Panc1 (cell line): ENCODE data around the gene YWHAG. TPM values are rescaled to one million over a fixed set of nuclear protein-coding genes. Genes with fewer than 3 reads are reported as not detected.
A peak's percentile ranks its signal among the peaks of the same experiment; 100 is the strongest.

ENCODE experiments used
- ATAC-seq: fragments of 200-7000 bp; cut with Tn5 transposase; 2 replicates; pipeline ENCODE4 v1.9.1; 2020; ENCODE audit warnings: mild to moderate bottlenecking, moderate library complexity
- BruUV-seq: library from RNA; stranded (reverse); fragments of 400-500 nt; replicated peaks from 2 replicates; lab custom pipeline; 2021; lab: Mats Ljungman, UMichigan
- CTCF ChIA-PET: fragments of 300-600 bp; sonication (Branson Sonifier 250); formaldehyde crosslinking; loops from one replicate; lab custom pipeline; 2022; ENCODE audit warnings: antibody characterized with exemption; lab: Charles Lee
- POLR2A ChIA-PET: fragments of 300-600 bp; sonication (Branson Sonifier 250); formaldehyde crosslinking; loops from one replicate; lab custom pipeline; 2022; ENCODE audit warnings: antibody characterized with exemption; lab: Charles Lee
- DNase-seq: peaks from one replicate; pipeline ENCODE4 v3.0.0-alpha.2; 2010; ENCODE audit warnings: low read depth, low spot score
- H3K27ac ChIP-seq: 2 replicates; pipeline ENCODE4 v1.5.1; 2011; ENCODE audit warnings: mild to moderate bottlenecking, low read length, inconsistent platforms
- H3K27me3 ChIP-seq: fragments of 200-500 bp; sonication (Bioruptor generic); 2 replicates; pipeline ENCODE4 v1.6.0; 2014; ENCODE audit warnings: low read length, inconsistent platforms; ENCODE audit not compliant: control insufficient read depth, insufficient read depth
- H3K36me3 ChIP-seq: fragments of 200-500 bp; sonication (Bioruptor generic); 2 replicates; pipeline ENCODE4 v1.5.1; 2014; ENCODE audit warnings: inconsistent platforms, mild to moderate bottlenecking, low read length, moderate library complexity; ENCODE audit not compliant: control insufficient read depth, insufficient read depth
- H3K4me1 ChIP-seq: 2 replicates; pipeline ENCODE4 v1.5.1; 2011; ENCODE audit warnings: inconsistent platforms, mild to moderate bottlenecking, low read length, moderate library complexity; ENCODE audit not compliant: control insufficient read depth, insufficient read depth
- H3K4me3 ChIP-seq, 2 experiments: 2 replicates each; pipeline ENCODE4 v1.5.1; 2011 to 2012; ENCODE audit warnings: low read depth in 2 of 2, low read length in 2 of 2, mild to moderate bottlenecking in 2 of 2, inconsistent platforms in 1 of 2, moderate library complexity in 1 of 2
- H3K9me3 ChIP-seq: fragments of 200-500 bp; sonication (Bioruptor generic); 2 replicates; pipeline ENCODE4 v1.5.1; 2014; ENCODE audit warnings: low read depth, mild to moderate bottlenecking, inconsistent platforms, low read length, moderate library complexity; ENCODE audit not compliant: control insufficient read depth, insufficient read depth
- POLR2AphosphoS5 ChIP-seq: IDR thresholded peaks from 2 replicates; pipeline ENCODE4 v1.6.1; 2012; ENCODE audit warnings: mild to moderate bottlenecking, low read depth, low read length, moderate library complexity
- SIN3A ChIP-seq: IDR thresholded peaks from 2 replicates; pipeline ENCODE4 v1.6.1; 2012; ENCODE audit warnings: low read depth, mild to moderate bottlenecking, low read length, moderate library complexity, borderline replicate concordance; ENCODE audit not compliant: insufficient read depth
- TCF7L2 ChIP-seq: IDR thresholded peaks from 2 replicates; pipeline ENCODE4 v1.6.1; 2011; ENCODE audit warnings: mild to moderate bottlenecking, low read depth, low read length, inconsistent platforms
- in situ Hi-C: cut with HindIII; loops from 2 replicates; pipeline ENCODE4 v1.10.0; 2016; ENCODE audit warnings: low sequenced_read_pairs, low pct_unique_long_range_greater_than_20kb
- intact Hi-C: fragments of 100-400 bp; cut with micrococcal nuclease; formaldehyde crosslinking; loops from one replicate; pipeline ENCODE4 v1.10.0; 2022; ENCODE audit not compliant: unreplicated experiment
- total RNA-seq: library from RNA; stranded (reverse); gene quantifications from one replicate; pipeline ENCODE4 v1.2.1, GENCODE V29; 2021; ENCODE audit not compliant: unreplicated experiment
- TF ChIP-seq, protein P1 (sequence below): fragments of 450-650 bp; IDR thresholded peaks from 2 replicates; pipeline ENCODE4 v1.5.1; 2017; ENCODE audit warnings: mild to moderate bottlenecking
- TF ChIP-seq, protein P2 (sequence below), 2 experiments: IDR thresholded peaks; 2 replicates each; pipeline ENCODE4 v1.6.1; 2011 to 2012; ENCODE audit warnings: low read depth in 2 of 2, control low read depth in 1 of 2, low read length in 1 of 2, mild to moderate bottlenecking in 1 of 2, moderate library complexity in 1 of 2; ENCODE audit not compliant: insufficient read depth in 1 of 2

The YWHAG gene
- total RNA-seq, 1 experiment from 2014 or later: 210 TPM

DNA sequence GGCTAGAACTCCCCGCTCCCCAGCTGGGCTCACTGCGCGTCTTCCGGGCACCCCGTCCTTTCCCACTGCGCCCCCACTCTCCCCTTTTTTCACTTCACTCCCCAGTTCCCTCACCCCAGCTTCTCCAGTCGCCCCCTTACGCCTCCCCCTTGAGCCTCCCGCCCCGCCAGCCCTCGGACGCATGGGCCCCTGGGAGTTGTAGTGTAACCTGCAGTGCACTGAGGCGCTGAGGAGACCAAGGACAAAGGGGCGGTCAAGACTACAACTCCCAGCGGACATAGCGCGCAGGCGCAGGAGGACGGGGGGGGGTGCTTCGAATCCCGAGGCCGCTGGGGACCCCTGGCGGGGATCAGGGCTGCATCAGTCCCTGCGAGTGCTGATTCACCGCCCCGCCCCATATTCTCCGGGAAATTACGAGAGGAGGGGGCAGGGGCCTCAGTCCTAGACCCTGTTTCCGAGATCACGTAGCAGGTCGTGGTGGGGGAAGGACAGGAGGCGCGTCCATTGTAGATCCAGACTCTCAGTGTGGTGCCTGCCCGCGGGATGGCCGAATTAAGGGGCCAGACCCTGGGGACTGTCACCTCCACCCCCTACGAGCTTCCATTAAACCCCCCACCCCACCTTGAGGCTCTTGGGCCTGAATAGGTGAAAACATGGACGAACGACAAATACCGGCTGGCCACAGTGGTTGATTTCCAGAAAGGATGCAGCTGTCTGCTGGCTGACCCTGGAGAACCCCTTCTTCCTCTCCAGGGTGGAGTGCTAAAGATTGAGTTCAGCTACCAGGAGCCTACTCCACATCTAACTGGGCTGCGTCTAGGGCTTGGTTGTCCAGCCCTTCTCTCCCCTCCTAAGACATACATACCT lies 553 bp upstream of the YWHAG start:
- BruUV-seq: no TSS peak
- no peaks in the 10 kb centered on the region for H3K27me3 ChIP-seq
- intact Hi-C loops (no loop called here), in situ Hi-C loops (no loop called here)
- peak; percentile 98 for ATAC-seq
- DNase-seq: peak; percentile 97
- peak overlapping the region; percentile 85 for H3K27ac ChIP-seq
- TF ChIP-seq TCF7L2 (no peak), POLR2AphosphoS5 (peak; percentile 41), SIN3A (peak; percentile 25; the same call in 1 of the 2 replicates)
- TF ChIP-seq, protein P1, sequence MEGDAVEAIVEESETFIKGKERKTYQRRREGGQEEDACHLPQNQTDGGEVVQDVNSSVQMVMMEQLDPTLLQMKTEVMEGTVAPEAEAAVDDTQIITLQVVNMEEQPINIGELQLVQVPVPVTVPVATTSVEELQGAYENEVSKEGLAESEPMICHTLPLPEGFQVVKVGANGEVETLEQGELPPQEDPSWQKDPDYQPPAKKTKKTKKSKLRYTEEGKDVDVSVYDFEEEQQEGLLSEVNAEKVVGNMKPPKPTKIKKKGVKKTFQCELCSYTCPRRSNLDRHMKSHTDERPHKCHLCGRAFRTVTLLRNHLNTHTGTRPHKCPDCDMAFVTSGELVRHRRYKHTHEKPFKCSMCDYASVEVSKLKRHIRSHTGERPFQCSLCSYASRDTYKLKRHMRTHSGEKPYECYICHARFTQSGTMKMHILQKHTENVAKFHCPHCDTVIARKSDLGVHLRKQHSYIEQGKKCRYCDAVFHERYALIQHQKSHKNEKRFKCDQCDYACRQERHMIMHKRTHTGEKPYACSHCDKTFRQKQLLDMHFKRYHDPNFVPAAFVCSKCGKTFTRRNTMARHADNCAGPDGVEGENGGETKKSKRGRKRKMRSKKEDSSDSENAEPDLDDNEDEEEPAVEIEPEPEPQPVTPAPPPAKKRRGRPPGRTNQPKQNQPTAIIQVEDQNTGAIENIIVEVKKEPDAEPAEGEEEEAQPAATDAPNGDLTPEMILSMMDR: peak; percentile 93
- TF ChIP-seq, protein P2, sequence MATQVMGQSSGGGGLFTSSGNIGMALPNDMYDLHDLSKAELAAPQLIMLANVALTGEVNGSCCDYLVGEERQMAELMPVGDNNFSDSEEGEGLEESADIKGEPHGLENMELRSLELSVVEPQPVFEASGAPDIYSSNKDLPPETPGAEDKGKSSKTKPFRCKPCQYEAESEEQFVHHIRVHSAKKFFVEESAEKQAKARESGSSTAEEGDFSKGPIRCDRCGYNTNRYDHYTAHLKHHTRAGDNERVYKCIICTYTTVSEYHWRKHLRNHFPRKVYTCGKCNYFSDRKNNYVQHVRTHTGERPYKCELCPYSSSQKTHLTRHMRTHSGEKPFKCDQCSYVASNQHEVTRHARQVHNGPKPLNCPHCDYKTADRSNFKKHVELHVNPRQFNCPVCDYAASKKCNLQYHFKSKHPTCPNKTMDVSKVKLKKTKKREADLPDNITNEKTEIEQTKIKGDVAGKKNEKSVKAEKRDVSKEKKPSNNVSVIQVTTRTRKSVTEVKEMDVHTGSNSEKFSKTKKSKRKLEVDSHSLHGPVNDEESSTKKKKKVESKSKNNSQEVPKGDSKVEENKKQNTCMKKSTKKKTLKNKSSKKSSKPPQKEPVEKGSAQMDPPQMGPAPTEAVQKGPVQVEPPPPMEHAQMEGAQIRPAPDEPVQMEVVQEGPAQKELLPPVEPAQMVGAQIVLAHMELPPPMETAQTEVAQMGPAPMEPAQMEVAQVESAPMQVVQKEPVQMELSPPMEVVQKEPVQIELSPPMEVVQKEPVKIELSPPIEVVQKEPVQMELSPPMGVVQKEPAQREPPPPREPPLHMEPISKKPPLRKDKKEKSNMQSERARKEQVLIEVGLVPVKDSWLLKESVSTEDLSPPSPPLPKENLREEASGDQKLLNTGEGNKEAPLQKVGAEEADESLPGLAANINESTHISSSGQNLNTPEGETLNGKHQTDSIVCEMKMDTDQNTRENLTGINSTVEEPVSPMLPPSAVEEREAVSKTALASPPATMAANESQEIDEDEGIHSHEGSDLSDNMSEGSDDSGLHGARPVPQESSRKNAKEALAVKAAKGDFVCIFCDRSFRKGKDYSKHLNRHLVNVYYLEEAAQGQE (IDR thresholded peaks at IDR 0.05; ENCODE audit: insufficient read depth in 1 of 2, low read depth in 2 of 2, low read length in 1 of 2): no peak
- H3K4me3 ChIP-seq: peak overlapping the region; percentile 87 to 99
- ChIA-PET POLR2A (interaction anchor here (0.5 to 0.6 kb wide), 4 partner anchors 11 to 885 kb away, joined by 3 to 20 read pairs (median 5); no protein-coding TSS in a partner anchor), CTCF (interaction anchor here (0.7 to 1.0 kb wide), 4 partner anchors 24 to 1508 kb away, joined by 3 to 7 read pairs (median 5); no protein-coding TSS in a partner anchor)
- no peaks in the 10 kb centered on the region for H3K9me3 ChIP-seq
- peaks cover 19% of the 10 kb centered on the region for H3K36me3 ChIP-seq
- H3K4me1 ChIP-seq: peaks cover 30% of the 10 kb centered on the region

DNA sequence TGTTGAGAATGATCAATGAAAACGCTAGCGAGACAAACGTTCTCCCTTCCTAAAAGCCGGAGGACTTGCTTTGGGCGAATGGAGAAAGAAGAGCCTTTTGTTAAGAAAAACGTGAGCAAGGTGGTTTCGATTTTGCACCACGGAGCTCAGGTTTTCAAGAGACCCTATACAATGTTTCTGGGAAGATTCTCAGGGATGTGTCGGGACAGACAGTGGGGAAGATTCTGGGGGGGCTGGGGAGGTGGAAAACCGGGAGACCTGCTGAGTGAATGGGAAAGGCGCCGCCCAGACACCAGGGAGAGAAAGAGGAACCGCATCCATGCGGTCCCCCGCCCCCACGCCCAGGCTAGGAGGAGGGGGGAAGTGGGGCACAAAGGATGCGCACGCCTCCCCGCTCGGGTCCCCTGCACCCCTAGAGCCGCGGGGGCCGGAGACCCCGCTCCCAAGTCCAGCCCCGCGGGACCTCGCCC lies 745 bp downstream of the YWHAG start:
- intact Hi-C loops (no loop called here), in situ Hi-C loops (no loop called here)
- POLR2A ChIA-PET: interaction anchor here (0.6 kb wide), 1 partner anchor 56 kb away, joined by 3 read pairs; no protein-coding TSS in a partner anchor
- ATAC-seq (peak; percentile 15; the same call in 1 of the 2 replicates), DNase-seq (no peak)
- Histone ChIP-seq H3K9me3 (no peaks in the 10 kb centered on the region), H3K36me3 (peaks cover 19% of the 10 kb centered on the region), H3K27ac (peak overlapping the region; percentile 96), H3K27me3 (no peaks in the 10 kb centered on the region), H3K4me3 (peak overlapping the region; percentile 87 to 99), H3K4me1 (peaks cover 25% of the 10 kb centered on the region)
- no TSS peak for BruUV-seq
- CTCF ChIA-PET: no interaction called here
- TF ChIP-seq TCF7L2 (no peak), SIN3A (0 out of 2 replicates have a peak, but pooled peaks have one; percentile 27)
